Mesothelial cell of epicardium (in vitro differentiated cells): ENCODE measurements around the gene OGFOD2. TPM values are rescaled to one million over a fixed set of nuclear protein-coding genes. Genes with fewer than 3 reads are reported as not detected.

Experiments used
- DNase-seq, 2 experiments: peaks; one replicate each; pipeline ENCODE4 v3.0.0; 2021; ENCODE audit warnings: low spot score in 2 of 2; ENCODE audit not compliant: unreplicated experiment in 2 of 2
- H3K27ac Mint-ChIP-seq: 2 replicates; pipeline ENCODE4 v1.8.0; 2021; ENCODE audit warnings: mixed read lengths
- H3K27me3 Mint-ChIP-seq: 2 replicates; pipeline ENCODE4 v1.8.0; 2021; ENCODE audit warnings: low read depth, mixed read lengths
- H3K36me3 Mint-ChIP-seq: 2 replicates; pipeline ENCODE4 v1.8.0; 2021; ENCODE audit warnings: mixed read lengths
- H3K4me1 Mint-ChIP-seq: 2 replicates; pipeline ENCODE4 v1.8.0; 2021; ENCODE audit warnings: mixed read lengths
- H3K4me3 Mint-ChIP-seq: 2 replicates; pipeline ENCODE4 v1.8.0; 2021; ENCODE audit warnings: mild to moderate bottlenecking, moderate library complexity, mixed read lengths
- H3K9me3 Mint-ChIP-seq: 2 replicates; pipeline ENCODE4 v1.8.0; 2021; ENCODE audit warnings: mixed read lengths
- CTCF ChIP-seq: fragments of 200-600 bp; sonication (generic); IDR thresholded peaks from one replicate; pipeline ENCODE4 v1.5.0; 2021; ENCODE audit warnings: antibody characterized with exemption; ENCODE audit not compliant: unreplicated experiment
- total RNA-seq: library from RNA; stranded (reverse); gene quantifications from 3 replicates; pipeline ENCODE4 v1.2.1, GENCODE V29; 2021

Gene OGFOD2
- total RNA-seq, 1 donor from 2014 or later, result 15.0 TPM

- no peaks in the 10 kb centered on the region for H3K9me3 Mint-ChIP-seq
- peaks cover 27% of the 10 kb centered on the region for H3K4me1 Mint-ChIP-seq
- no peak overlapping the region for H3K27ac Mint-ChIP-seq
- peak overlapping the region; percentile 96 for H3K4me3 Mint-ChIP-seq
- DNase-seq, result no peak
- no peaks in the 10 kb centered on the region for H3K27me3 Mint-ChIP-seq
- no peaks in the 10 kb centered on the region for H3K36me3 Mint-ChIP-seq
- no peak for TF ChIP-seq CTCF
Observed at GRCh38 chr12:122976648-122976975, 1.6 kb downstream of the OGFOD2 start.

GRCh38 chr12:122977153-122977552 is 2.1 kb downstream of the OGFOD2 start:
- no peak for TF ChIP-seq CTCF
- Mint-ChIP-seq H3K4me3 (peak overlapping the region; percentile 37), H3K9me3 (no peaks in the 10 kb centered on the region)

GRCh38 chr12:122977655-122978392 is 2.8 kb downstream of the OGFOD2 start:
- no peak for TF ChIP-seq CTCF
- peak overlapping the region; percentile 47 for H3K27ac Mint-ChIP-seq
- peak overlapping the region; percentile 31 for H3K4me3 Mint-ChIP-seq
- DNase-seq, result no peak
- no peaks in the 10 kb centered on the region for H3K9me3 Mint-ChIP-seq
- peaks cover 36% of the 10 kb centered on the region for H3K4me1 Mint-ChIP-seq
- no peaks in the 10 kb centered on the region for H3K27me3 Mint-ChIP-seq
- no peaks in the 10 kb centered on the region for H3K36me3 Mint-ChIP-seq

More at GRCh38 chr12:122977153-122977552, 2.1 kb downstream of the OGFOD2 start:
- no peaks in the 10 kb centered on the region for H3K27me3 Mint-ChIP-seq
- peaks cover 33% of the 10 kb centered on the region for H3K4me1 Mint-ChIP-seq
- no peak overlapping the region for H3K27ac Mint-ChIP-seq
- no peak for DNase-seq
- H3K36me3 Mint-ChIP-seq, result no peaks in the 10 kb centered on the region

GRCh38 chr12:122978507-122978955 is 3.5 kb downstream of the OGFOD2 start:
- no peaks in the 10 kb centered on the region for H3K9me3 Mint-ChIP-seq
- peak overlapping the region; percentile 31 for H3K4me3 Mint-ChIP-seq
- no peak for DNase-seq
- peaks cover 43% of the 10 kb centered on the region for H3K4me1 Mint-ChIP-seq
- no peaks in the 10 kb centered on the region for H3K36me3 Mint-ChIP-seq
- H3K27me3 Mint-ChIP-seq, result no peaks in the 10 kb centered on the region
- H3K27ac Mint-ChIP-seq, result no peak overlapping the region
- no peak for TF ChIP-seq CTCF

GRCh38 chr12:122979001-122979907 is 4.2 kb downstream of the OGFOD2 start:
- no peak for TF ChIP-seq CTCF
- peaks cover 45% of the 10 kb centered on the region for H3K4me1 Mint-ChIP-seq
- no peaks in the 10 kb centered on the region for H3K9me3 Mint-ChIP-seq

More at GRCh38 chr12:122979001-122979907, 4.2 kb downstream of the OGFOD2 start:
- H3K4me3 Mint-ChIP-seq, result peak overlapping the region; percentile 90
- no peak for DNase-seq
- no peaks in the 10 kb centered on the region for H3K27me3 Mint-ChIP-seq
- no peak overlapping the region for H3K27ac Mint-ChIP-seq
- H3K36me3 Mint-ChIP-seq, result no peaks in the 10 kb centered on the region
